HepG2 (cell line): ENCODE results near the gene SULT2B1. TPM values are rescaled to one million over a fixed set of nuclear protein-coding genes. Genes with fewer than 3 reads are reported as not detected.

ENCODE experiments used
- ATAC-seq: fragments of 200-7000 bp; cut with Tn5 transposase; 3 replicates; pipeline ENCODE4 v1.9.1; 2020; ENCODE audit warnings: mild to moderate bottlenecking, moderate library complexity
- BruUV-seq: library from RNA; stranded (reverse); fragments of 400-500 nt; replicated peaks from 2 replicates; lab custom pipeline; 2021; lab: Mats Ljungman, UMichigan
- CTCF ChIA-PET: fragments of 300-600 bp; formaldehyde crosslinking; extraction: SDS; loops from one replicate; lab custom pipeline; 2021; ENCODE audit warnings: low total read pairs, inconsistent platforms, low intra/inter-chr PET ratio; lab: Yijun Ruan, JAX
- POLR2A ChIA-PET: fragments of 350-600 bp; sonication (Branson Sonifier 250); formaldehyde crosslinking; loops from one replicate; lab custom pipeline; 2020; ENCODE audit warnings: antibody characterized with exemption, inconsistent platforms; lab: Yijun Ruan, JAX
- DNase-seq: peaks from one replicate; pipeline ENCODE4 v3.0.0-alpha.2; 2015; ENCODE audit warnings: low spot score
- FAIRE-seq: peaks from 3 replicates; lab custom pipeline; 2011; peaks lifted over from hg19 to GRCh38; lab: Jason Lieb, UNC
- H2AFZ ChIP-seq: one replicate; pipeline ENCODE4 v1.6.1; 2011; ENCODE audit warnings: low read length, inconsistent platforms
- H3K27ac ChIP-seq: fragments of 300-600 bp; 3 replicates; pipeline ENCODE4 v1.8.0; 2011; ENCODE audit warnings: mixed run types, mild to moderate bottlenecking, mixed read lengths, low read length, inconsistent platforms; ENCODE audit not compliant: insufficient read depth; ENCODE audit errors: extremely low read length
- H3K27me3 ChIP-seq, 2 experiments: fragments of 200-600 bp in 1 of 2; 2 replicates in 1 of 2; 3 replicates in 1 of 2; pipeline versions ENCODE4 v1.6.0 to v1.8.0; 2011; ENCODE audit warnings: low read length in 2 of 2, mild to moderate bottlenecking in 2 of 2, moderate library complexity in 2 of 2, inconsistent platforms in 1 of 2; ENCODE audit not compliant: insufficient read depth in 2 of 2, control insufficient read depth in 1 of 2
- H3K36me3 ChIP-seq, 2 experiments: fragments of 200-600 bp in 1 of 2; replicated peaks in 1 of 2; 2 replicates in 1 of 2; 3 replicates in 1 of 2; pipeline versions ENCODE4 v1.5.1 to v1.8.0; 2011; ENCODE audit warnings: low read length in 2 of 2, inconsistent platforms in 1 of 2; ENCODE audit not compliant: insufficient read depth in 2 of 2, control insufficient read depth in 1 of 2
- H3K4me1 ChIP-seq: 2 replicates; pipeline ENCODE4 v1.5.1; 2012; ENCODE audit warnings: low read length, inconsistent platforms; ENCODE audit not compliant: insufficient read depth
- H3K4me2 ChIP-seq: 2 replicates; pipeline ENCODE4 v1.6.0; 2011; ENCODE audit warnings: low read depth, low read length, inconsistent platforms
- H3K4me3 ChIP-seq, 3 experiments: fragments of 200-600 bp in 1 of 3; sonication (generic), shearing (Covaris generic) in 1 of 3; replicated peaks in 1 of 3; 2 replicates each; pipeline ENCODE4 v1.5.1; 2011 to 2016; ENCODE audit warnings: low read length in 3 of 3, inconsistent platforms in 2 of 3, low read depth in 2 of 3, mild to moderate bottlenecking in 2 of 3, control low read depth in 1 of 3, mixed read lengths in 1 of 3; ENCODE audit not compliant: insufficient read depth in 1 of 3
- H3K79me2 ChIP-seq: one replicate; pipeline ENCODE4 v1.6.1; 2011; ENCODE audit warnings: low read length, inconsistent platforms; ENCODE audit not compliant: insufficient read depth
- H3K9ac ChIP-seq: 2 replicates; pipeline ENCODE4 v1.6.0; 2011; ENCODE audit warnings: mild to moderate bottlenecking, low read depth, low read length, inconsistent platforms; ENCODE audit not compliant: insufficient read depth
- H3K9me3 ChIP-seq: 2 replicates; pipeline ENCODE4 v1.5.1; 2012; ENCODE audit warnings: mild to moderate bottlenecking, low read length
- H4K20me1 ChIP-seq: 2 replicates; pipeline ENCODE4 v1.6.0; 2011; ENCODE audit warnings: inconsistent platforms, mild to moderate bottlenecking, low read length, moderate library complexity; ENCODE audit not compliant: insufficient read depth
- CBX2 ChIP-seq, 2 experiments: fragments of 200-600 bp in 1 of 2; sonication (generic); formaldehyde crosslinking in 1 of 2; IDR thresholded peaks; 2 replicates each; pipeline versions ENCODE4 v1.7.0 to v1.8.1; 2018 to 2022; ENCODE audit warnings: low read depth in 2 of 2, low read length in 1 of 2, mild to moderate bottlenecking in 1 of 2, missing genetic modification reagents in 1 of 2
- CREB1 ChIP-seq, 2 experiments: fragments of 450-650 bp in 1 of 2; IDR thresholded peaks; 2 replicates each; pipeline ENCODE4 v1.6.1; 2016 to 2017; ENCODE audit warnings: control low read depth in 1 of 2, mild to moderate bottlenecking in 1 of 2, missing compliant biosample characterization in 1 of 2, missing genetic modification characterization in 1 of 2
- ELF1 ChIP-seq: sonication (generic); formaldehyde crosslinking; IDR thresholded peaks from 2 replicates; pipeline ENCODE4 v1.4.0; 2020; ENCODE audit warnings: missing genetic modification reagents
- XRCC5 ChIP-seq: fragments of 200-400 bp; formaldehyde crosslinking; optimal IDR thresholded peaks from 2 replicates; pipeline ENCODE3; 2017; ENCODE audit warnings: mild to moderate bottlenecking, low read length
- YY1 ChIP-seq: IDR thresholded peaks from 2 replicates; pipeline ENCODE4 v1.6.1; 2011; ENCODE audit warnings: low read length, low read depth, moderate library complexity, mild to moderate bottlenecking; ENCODE audit not compliant: insufficient read depth, insufficient replicate concordance
- ZNF143 ChIP-seq: sonication (generic); formaldehyde crosslinking; IDR thresholded peaks from 2 replicates; pipeline ENCODE4 v1.4.0; 2020; ENCODE audit warnings: missing genetic modification reagents
- WGBS: methylation state at CpG from one replicate; pipeline ENCODE4 v1.1.6; 2017; ENCODE audit warnings: low lambda C conversion rate; 5-methylcytosine and 5-hydroxymethylcytosine counted together
- in situ Hi-C: cut with HindIII; loops from 2 replicates; pipeline ENCODE4 v1.10.0; 2017; ENCODE audit warnings: low pct_unique_long_range_greater_than_20kb; ENCODE audit not compliant: extremely low pct_ligation_motif_present
- intact Hi-C: fragments of 100-400 bp; cut with micrococcal nuclease; formaldehyde crosslinking; loops from one replicate; pipeline ENCODE4 v1.10.0; 2022; ENCODE audit not compliant: unreplicated experiment
- polyA plus RNA-seq, 8 experiments: library from polyadenylated mRNA; depleted of rRNA in 3 of 8; stranded (reverse) in 7 of 8; unstranded in 1 of 8; fragments of >200 nt; fragmentation: Illumina TruSeq in 4 of 8; extraction: Trizol in 4 of 8; gene quantifications; 2 replicates each; pipeline versions ENCODE4 v1.2.1 to v1.2.3, GENCODE V29; 2011 to 2016; ENCODE audit warnings: low read depth in 4 of 8, missing spikeins in 1 of 8, mixed read lengths in 1 of 8; ENCODE audit not compliant: insufficient read depth in 1 of 8
- total RNA-seq, 5 experiments: library from RNA; depleted of rRNA; stranded (reverse); fragments of >200 nt; fragmentation: Illumina TruSeq; extraction: Trizol; gene quantifications; 2 replicates each; pipeline ENCODE4 v1.2.3, GENCODE V29; 2016; ENCODE audit warnings: low read depth in 1 of 5
- TF ChIP-seq, protein P1 (sequence below): IDR thresholded peaks from 2 replicates; pipeline ENCODE4 v1.6.1; 2018; ENCODE audit warnings: missing genetic modification reagents, mild to moderate bottlenecking, missing compliant biosample characterization
- TF ChIP-seq, protein P2 (sequence below): sonication (generic); formaldehyde crosslinking; IDR thresholded peaks from 2 replicates; pipeline ENCODE4 v1.4.0; 2020; ENCODE audit warnings: missing genetic modification reagents
- TF ChIP-seq, protein P3 (sequence below): sonication (generic); formaldehyde crosslinking; IDR thresholded peaks from 2 replicates; pipeline ENCODE4 v1.4.0; 2020; ENCODE audit warnings: low read depth, missing genetic modification reagents
- TF ChIP-seq, protein P4 (sequence below): sonication (generic); formaldehyde crosslinking; conservative IDR thresholded peaks from 2 replicates; pipeline ENCODE4 v1.5.0; 2020; ENCODE audit warnings: missing genetic modification reagents

SULT2B1 gene
- total and polyA plus RNA-seq, 2 of the 13 experiments (the other 11 are each of a cell fraction or from before 2014, with no cell fraction given) = 0.13 TPM; not detected in 1

DNA sequence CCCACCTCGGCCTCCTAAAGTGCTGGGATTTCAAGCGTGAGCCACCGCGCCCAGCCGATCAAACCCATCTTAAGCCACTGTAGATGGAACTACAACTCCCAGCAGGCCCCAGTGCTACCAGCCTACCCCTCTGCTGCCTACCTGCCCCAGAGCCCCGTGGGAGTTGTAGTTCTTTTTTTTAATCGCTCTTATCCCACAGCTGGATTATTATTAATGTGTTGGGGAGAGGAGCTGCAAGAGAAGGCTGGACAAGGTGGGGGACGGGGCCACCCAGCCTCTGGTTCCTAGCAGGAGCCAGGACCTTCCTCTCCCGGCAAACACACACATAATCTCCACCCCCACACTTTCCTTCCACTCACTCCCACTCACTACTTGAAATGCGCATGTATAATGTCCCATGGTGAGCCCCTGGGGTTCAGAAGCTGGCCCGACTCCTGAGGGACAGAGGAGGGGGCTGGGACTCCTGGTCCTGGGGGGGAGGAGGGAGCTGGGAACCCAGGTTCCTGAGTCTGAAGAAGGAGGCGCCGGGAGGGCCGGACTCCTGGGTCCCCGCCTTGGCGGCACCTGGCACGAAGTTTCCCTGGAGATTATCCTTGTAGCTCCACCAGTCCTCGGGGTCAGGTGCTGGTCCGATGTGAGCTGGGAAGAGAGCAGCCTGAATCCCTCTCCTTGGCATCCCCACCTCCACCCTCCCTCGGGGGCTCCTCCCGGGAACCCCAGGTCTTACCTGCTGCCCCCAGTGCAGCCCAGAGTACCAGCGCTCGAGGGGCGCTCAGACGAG, 93.1 kb downstream of the SULT2B1 start:
- in situ Hi-C loops (loop anchor here (5.0 kb wide), 2 partner anchors 142 to 197 kb away; no protein-coding TSS in a partner anchor), intact Hi-C loops (no loop called here)
- POLR2A ChIA-PET = interaction anchor here (0.5 to 3.4 kb wide), 9 partner anchors 8 to 162 kb away, joined by 3 to 16 read pairs (median 4); partner anchors contain the start of genes DBP, RPL18 and SPHK2
- Histone ChIP-seq H4K20me1 (no peaks in the 10 kb centered on the region), H3K9ac (no peak overlapping the region), H3K4me1 (peaks cover 16% of the 10 kb centered on the region), H3K4me2 (peak overlapping the region; percentile 88), H3K9me3 (no peaks in the 10 kb centered on the region), H2AFZ (no peak overlapping the region), H3K27me3 (peaks cover 0 to 1% of the 10 kb centered on the region in 2 experiments; a peak in 2 of 5 replicates), H3K36me3 (no peaks in the 10 kb centered on the region), H3K79me2 (no peaks in the 10 kb centered on the region), H3K4me3 (peak overlapping the region; percentile 13 to 69 (median 59); a peak in 4 of 6 replicates), H3K27ac (no peak overlapping the region)
- peak; percentile 53 for DNase-seq
- 9% methylated on average over 9 of the region's 25 CpGs for WGBS
- peak; percentile 79 for ATAC-seq
- FAIRE-seq = peak; percentile 49
- BruUV-seq = no TSS peak
- CTCF ChIA-PET = no interaction called here
- TF ChIP-seq CBX2 (IDR thresholded peaks at IDR 0.05; ENCODE audit: low read depth, low read length) = no peak
- TF ChIP-seq CBX2 (CRISPR knock-in tag; IDR thresholded peaks at IDR 0.05; ENCODE audit: low read depth) = no peak
- TF ChIP-seq ZNF143 (CRISPR knock-in tag) = peak; percentile 99
- TF ChIP-seq YY1 = peak; percentile 40
- 0 out of 2 replicates have a peak, but pooled peaks have one; percentile 21 for TF ChIP-seq ELF1 (CRISPR knock-in tag)
- TF ChIP-seq, protein P1, sequence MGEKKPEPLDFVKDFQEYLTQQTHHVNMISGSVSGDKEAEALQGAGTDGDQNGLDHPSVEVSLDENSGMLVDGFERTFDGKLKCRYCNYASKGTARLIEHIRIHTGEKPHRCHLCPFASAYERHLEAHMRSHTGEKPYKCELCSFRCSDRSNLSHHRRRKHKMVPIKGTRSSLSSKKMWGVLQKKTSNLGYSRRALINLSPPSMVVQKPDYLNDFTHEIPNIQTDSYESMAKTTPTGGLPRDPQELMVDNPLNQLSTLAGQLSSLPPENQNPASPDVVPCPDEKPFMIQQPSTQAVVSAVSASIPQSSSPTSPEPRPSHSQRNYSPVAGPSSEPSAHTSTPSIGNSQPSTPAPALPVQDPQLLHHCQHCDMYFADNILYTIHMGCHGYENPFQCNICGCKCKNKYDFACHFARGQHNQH (CRISPR knock-in tag) = 0 out of 2 replicates have a peak, but pooled peaks have one; percentile 5
- peak; percentile 23 for TF ChIP-seq XRCC5
- TF ChIP-seq, protein P2, sequence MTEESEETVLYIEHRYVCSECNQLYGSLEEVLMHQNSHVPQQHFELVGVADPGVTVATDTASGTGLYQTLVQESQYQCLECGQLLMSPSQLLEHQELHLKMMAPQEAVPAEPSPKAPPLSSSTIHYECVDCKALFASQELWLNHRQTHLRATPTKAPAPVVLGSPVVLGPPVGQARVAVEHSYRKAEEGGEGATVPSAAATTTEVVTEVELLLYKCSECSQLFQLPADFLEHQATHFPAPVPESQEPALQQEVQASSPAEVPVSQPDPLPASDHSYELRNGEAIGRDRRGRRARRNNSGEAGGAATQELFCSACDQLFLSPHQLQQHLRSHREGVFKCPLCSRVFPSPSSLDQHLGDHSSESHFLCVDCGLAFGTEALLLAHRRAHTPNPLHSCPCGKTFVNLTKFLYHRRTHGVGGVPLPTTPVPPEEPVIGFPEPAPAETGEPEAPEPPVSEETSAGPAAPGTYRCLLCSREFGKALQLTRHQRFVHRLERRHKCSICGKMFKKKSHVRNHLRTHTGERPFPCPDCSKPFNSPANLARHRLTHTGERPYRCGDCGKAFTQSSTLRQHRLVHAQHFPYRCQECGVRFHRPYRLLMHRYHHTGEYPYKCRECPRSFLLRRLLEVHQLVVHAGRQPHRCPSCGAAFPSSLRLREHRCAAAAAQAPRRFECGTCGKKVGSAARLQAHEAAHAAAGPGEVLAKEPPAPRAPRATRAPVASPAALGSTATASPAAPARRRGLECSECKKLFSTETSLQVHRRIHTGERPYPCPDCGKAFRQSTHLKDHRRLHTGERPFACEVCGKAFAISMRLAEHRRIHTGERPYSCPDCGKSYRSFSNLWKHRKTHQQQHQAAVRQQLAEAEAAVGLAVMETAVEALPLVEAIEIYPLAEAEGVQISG (CRISPR knock-in tag) = peak; percentile 77
- TF ChIP-seq, protein P3, sequence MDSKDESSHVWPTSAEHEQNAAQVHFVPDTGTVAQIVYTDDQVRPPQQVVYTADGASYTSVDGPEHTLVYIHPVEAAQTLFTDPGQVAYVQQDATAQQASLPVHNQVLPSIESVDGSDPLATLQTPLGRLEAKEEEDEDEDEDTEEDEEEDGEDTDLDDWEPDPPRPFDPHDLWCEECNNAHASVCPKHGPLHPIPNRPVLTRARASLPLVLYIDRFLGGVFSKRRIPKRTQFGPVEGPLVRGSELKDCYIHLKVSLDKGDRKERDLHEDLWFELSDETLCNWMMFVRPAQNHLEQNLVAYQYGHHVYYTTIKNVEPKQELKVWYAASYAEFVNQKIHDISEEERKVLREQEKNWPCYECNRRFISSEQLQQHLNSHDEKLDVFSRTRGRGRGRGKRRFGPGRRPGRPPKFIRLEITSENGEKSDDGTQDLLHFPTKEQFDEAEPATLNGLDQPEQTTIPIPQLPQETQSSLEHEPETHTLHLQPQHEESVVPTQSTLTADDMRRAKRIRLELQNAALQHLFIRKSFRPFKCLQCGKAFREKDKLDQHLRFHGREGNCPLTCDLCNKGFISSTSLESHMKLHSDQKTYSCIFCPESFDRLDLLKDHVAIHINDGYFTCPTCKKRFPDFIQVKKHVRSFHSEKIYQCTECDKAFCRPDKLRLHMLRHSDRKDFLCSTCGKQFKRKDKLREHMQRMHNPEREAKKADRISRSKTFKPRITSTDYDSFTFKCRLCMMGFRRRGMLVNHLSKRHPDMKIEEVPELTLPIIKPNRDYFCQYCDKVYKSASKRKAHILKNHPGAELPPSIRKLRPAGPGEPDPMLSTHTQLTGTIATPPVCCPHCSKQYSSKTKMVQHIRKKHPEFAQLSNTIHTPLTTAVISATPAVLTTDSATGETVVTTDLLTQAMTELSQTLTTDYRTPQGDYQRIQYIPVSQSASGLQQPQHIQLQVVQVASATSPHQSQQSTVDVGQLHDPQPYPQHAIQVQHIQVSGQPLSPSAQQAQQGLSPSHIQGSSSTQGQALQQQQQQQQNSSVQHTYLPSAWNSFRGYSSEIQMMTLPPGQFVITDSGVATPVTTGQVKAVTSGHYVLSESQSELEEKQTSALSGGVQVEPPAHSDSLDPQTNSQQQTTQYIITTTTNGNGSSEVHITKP (CRISPR knock-in tag) = peak; percentile 61; the same call in 1 of the 2 replicates
- TF ChIP-seq, protein P4, sequence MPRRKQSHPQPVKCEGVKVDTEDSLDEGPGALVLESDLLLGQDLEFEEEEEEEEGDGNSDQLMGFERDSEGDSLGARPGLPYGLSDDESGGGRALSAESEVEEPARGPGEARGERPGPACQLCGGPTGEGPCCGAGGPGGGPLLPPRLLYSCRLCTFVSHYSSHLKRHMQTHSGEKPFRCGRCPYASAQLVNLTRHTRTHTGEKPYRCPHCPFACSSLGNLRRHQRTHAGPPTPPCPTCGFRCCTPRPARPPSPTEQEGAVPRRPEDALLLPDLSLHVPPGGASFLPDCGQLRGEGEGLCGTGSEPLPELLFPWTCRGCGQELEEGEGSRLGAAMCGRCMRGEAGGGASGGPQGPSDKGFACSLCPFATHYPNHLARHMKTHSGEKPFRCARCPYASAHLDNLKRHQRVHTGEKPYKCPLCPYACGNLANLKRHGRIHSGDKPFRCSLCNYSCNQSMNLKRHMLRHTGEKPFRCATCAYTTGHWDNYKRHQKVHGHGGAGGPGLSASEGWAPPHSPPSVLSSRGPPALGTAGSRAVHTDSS = 0 out of 2 replicates have a peak, but pooled peaks have one; percentile 58
- TF ChIP-seq CREB1 (IDR thresholded peaks at IDR 0.05) = no peak
- peak; percentile 47; the same call in 1 of the 2 replicates for TF ChIP-seq CREB1 (CRISPR knock-in tag; IDR thresholded peaks at IDR 0.05)
